Measurements from ENCODE around the gene CPXM1.

Gene CPXM1

GRCh38 chr20:2767768-2768631, 32.4 kb downstream of the CPXM1 start:
- POLR2A ChIA-PET, result no interaction called here
- TF ChIP-seq, protein P1, sequence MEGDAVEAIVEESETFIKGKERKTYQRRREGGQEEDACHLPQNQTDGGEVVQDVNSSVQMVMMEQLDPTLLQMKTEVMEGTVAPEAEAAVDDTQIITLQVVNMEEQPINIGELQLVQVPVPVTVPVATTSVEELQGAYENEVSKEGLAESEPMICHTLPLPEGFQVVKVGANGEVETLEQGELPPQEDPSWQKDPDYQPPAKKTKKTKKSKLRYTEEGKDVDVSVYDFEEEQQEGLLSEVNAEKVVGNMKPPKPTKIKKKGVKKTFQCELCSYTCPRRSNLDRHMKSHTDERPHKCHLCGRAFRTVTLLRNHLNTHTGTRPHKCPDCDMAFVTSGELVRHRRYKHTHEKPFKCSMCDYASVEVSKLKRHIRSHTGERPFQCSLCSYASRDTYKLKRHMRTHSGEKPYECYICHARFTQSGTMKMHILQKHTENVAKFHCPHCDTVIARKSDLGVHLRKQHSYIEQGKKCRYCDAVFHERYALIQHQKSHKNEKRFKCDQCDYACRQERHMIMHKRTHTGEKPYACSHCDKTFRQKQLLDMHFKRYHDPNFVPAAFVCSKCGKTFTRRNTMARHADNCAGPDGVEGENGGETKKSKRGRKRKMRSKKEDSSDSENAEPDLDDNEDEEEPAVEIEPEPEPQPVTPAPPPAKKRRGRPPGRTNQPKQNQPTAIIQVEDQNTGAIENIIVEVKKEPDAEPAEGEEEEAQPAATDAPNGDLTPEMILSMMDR (IDR thresholded peaks at IDR 0.05; ENCODE audit: control extremely low read depth, extremely low read depth, low read depth, missing control alignments), result no peak
- CTCF ChIA-PET, result interaction anchor here (1.5 to 1.7 kb wide), 2 partner anchors 15 to 39 kb away, joined by 3 to 7 read pairs; no protein-coding TSS in a partner anchor
- DNase-seq (ENCODE audit: extremely low spot score), result no peak

- CTCF ChIA-PET, result interaction anchor here (2.4 kb wide), 1 partner anchor 10 kb away, joined by 10 read pairs; no protein-coding TSS in a partner anchor
- TF ChIP-seq, protein P1 (IDR thresholded peaks at IDR 0.05; ENCODE audit: control extremely low read depth, extremely low read depth, low read depth, missing control alignments), result no peak
- POLR2A ChIA-PET, result no interaction called here
- DNase-seq (ENCODE audit: extremely low spot score), result no peak
Observed at GRCh38 chr20:2763186-2763585, 37.2 kb downstream of the CPXM1 start.

DNA sequence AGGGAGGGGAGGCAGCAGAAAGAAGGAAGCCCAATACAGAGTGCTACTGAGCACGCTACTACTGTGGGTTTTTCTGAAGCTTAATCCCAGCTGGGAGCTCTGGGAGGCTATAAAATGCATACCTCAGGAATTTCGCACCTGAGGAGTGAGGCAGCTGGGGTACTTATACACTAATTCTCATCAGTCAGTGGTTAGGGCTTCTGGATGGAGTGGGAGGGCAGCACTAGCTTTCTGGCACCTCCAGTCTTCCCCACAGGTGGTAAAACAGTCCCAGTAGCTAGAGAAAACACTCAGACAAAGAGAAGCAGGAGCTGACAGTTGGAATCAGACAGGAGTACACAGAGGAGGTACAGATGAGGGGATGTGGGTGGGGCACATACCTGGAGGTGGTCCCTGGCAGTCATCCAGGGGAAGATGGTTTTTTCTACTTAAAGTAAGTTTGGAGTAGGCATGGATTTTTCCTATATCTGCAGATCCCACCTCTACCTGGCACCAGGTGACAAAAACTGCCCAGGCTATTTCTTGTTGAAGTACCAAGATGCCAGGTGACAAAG, 37.8 kb downstream of the CPXM1 start:
- POLR2A ChIA-PET, result no interaction called here
- no peak for DNase-seq (ENCODE audit: extremely low spot score)
- CTCF ChIA-PET, result interaction anchor here (0.6 to 2.4 kb wide), 3 partner anchors 10 to 19 kb away, joined by 3 to 10 read pairs (median 3); no protein-coding TSS in a partner anchor
- TF ChIP-seq, protein P1 (IDR thresholded peaks at IDR 0.05; ENCODE audit: control extremely low read depth, extremely low read depth, low read depth, missing control alignments), result no peak

DNA sequence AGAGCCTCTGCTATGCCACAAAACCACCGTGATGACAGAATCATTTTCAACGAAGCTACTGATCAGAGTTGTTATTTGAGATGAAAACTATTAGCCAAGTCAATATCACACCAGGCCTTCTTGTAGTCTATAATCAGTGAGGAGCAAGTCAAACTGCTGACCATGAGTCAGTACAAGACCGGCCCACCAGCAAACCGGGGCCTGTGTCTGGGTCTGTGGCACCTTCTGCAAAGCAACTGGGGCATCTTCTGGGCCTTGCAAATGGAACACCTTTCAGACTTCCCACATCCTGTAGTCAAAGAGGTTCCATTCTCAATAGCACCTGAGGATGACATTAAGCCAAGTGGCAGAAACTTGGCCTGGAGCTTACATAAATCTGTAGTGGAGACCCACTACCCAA, 38.5 kb downstream of the CPXM1 start:
- POLR2A ChIA-PET, result interaction anchor here (0.6 kb wide), 1 partner anchor 946 kb away, joined by 3 read pairs; no protein-coding TSS in a partner anchor
- TF ChIP-seq, protein P1 (IDR thresholded peaks at IDR 0.05; ENCODE audit: control extremely low read depth, extremely low read depth, low read depth, missing control alignments), result no peak
- CTCF ChIA-PET, result interaction anchor here (0.8 to 2.4 kb wide), 2 partner anchors 9 to 18 kb away, joined by 3 to 10 read pairs; no protein-coding TSS in a partner anchor
- DNase-seq (ENCODE audit: extremely low spot score), result no peak

DNA sequence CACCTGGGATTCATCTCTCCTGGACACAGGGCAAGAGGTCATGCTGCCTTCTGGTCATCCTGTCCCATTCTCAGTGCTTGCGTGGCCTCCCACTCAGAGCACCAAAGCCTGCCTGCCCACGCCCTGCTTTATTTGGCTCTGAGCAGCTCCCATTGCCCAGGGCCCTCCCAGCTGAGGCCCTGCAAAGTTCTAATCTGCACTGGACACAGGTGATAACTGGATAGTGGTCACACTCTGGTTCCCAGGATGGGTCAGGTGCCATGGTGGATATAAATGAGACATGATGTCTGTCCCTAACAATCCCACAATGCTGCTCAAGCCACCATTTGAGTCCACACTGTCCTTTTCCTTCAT, 39.5 kb downstream of the CPXM1 start:
- CTCF ChIA-PET, result interaction anchor here (1.0 kb wide), 1 partner anchor 17 kb away, joined by 3 read pairs; no protein-coding TSS in a partner anchor
- no peak for DNase-seq (ENCODE audit: extremely low spot score)
- POLR2A ChIA-PET, result no interaction called here
- TF ChIP-seq, protein P1 (IDR thresholded peaks at IDR 0.05; ENCODE audit: control extremely low read depth, extremely low read depth, low read depth, missing control alignments), result no peak

GRCh38 chr20:2760297-2760951, 40.0 kb downstream of the CPXM1 start:
- ChIA-PET POLR2A (no interaction called here), CTCF (interaction anchor here (1.0 kb wide), 1 partner anchor 17 kb away, joined by 3 read pairs; no protein-coding TSS in a partner anchor)
- DNase-seq (ENCODE audit: extremely low spot score), result peak; percentile 13
- TF ChIP-seq, protein P1 (IDR thresholded peaks at IDR 0.05; ENCODE audit: control extremely low read depth, extremely low read depth, low read depth, missing control alignments), result no peak
